Measurements from ENCODE around the gene UGGT1.

DNA sequence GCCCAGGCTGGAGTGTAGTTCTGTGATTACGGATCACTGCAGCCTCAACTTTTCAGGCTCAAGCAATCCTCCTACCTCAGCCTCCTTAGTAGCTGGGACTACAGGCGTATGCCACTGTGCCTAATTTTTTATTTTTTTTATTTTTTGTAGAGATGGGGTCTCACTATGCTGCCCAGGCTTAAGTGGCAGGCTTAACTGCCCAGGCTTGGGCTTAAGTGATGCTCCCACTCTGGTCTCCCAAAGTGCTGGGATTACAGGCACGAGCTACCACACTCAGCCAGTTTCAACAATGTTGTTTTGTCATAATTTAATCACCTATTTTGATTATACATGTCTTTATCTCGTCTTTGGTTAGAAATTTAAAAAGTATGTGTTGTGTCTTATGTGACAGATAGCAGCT is 18.2 kb downstream of the UGGT1 start:
- no peak for TF ChIP-seq POLR2AphosphoS5 (IDR thresholded peaks at IDR 0.05; ENCODE audit: insufficient read depth, low read depth, low read length)
- no peak for TF ChIP-seq EZH2 (IDR thresholded peaks at IDR 0.05; ENCODE audit: borderline replicate concordance, low read depth, low read length, severe bottlenecking)
- no peak for TF ChIP-seq CTCF (IDR thresholded peaks at IDR 0.05; ENCODE audit: extremely low read depth in 1 of 2, insufficient read depth in 1 of 2, low read depth in 1 of 2, low read length in 2 of 2)
- no peak for TF ChIP-seq POLR2A (IDR thresholded peaks at IDR 0.05; ENCODE audit: low read depth, low read length)
- TF ChIP-seq JUN (IDR thresholded peaks at IDR 0.05; ENCODE audit: borderline replicate concordance, insufficient read depth, insufficient read length, low read depth), result no peak

Measured in endothelial cell of umbilical vein (primary cell).